ENCODE measurements around the gene SH3TC2. TPM values are rescaled to one million over a fixed set of nuclear protein-coding genes. Genes with fewer than 3 reads are reported as not detected.

SH3TC2 gene
- total RNA-seq, 1 donor from 2014 or later, result 2.5 TPM

DNA sequence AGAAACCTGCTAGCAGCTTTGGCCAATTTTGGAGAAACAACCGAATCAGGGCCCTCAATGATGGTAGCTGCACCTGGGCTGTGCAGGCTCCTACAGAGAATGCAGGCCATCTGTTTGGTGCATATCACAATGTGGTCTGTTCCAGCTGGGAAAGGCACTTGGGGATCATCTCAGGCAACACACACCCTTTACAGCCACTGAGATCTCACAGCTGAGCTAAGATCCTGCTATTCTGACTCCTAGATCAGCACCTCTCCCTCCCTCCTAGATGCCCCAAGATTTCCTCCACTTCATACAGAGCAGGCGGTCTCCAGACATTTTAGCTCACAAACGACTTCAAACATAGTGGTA, 100.7 kb downstream of the SH3TC2 start:
- intact Hi-C loops (cut with DNase I), result no loop called here
- no peak for DNase-seq (ENCODE audit: low spot score)

DNA sequence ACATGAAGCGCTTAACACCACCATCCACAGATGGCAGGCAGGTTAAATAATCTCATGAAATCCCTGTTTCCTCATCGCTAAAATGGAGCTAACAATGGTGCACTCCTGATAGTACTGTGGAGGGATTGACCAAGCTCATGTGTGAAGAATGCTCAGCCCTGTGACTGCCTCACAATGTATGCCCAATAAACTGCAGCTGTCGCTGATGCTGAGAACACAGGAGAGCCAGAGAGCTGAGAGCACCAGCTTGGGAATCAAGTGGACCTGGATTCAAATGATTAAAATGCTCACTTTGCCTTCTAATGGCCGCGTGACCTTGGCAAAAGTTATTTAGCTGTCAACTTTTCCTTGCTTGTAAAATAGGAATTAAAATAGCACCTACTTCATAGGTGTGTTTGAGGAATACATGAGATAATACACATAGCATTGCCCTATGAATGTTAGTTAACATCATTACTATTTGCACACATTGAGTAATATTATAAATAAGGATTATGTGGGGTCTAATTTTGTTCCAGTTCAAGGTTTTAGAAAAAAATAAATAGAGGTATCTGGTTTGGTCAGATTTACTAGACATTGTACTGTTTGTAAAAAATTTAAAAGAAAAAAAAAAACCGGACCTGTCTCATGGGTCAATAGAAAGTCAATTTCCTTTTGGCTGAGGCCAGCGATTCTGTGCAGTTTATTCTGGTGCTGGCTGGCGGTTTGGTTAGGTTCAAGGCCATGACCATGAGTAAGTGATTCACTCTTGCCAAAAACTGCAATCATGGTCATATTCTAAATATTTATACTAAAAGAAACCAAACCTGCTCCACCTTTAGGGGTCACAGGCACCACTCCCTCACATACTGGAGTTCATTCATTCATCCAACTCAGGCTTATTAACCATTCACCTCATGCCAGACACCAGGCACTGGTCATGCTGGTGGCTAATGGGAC, 101.3 kb downstream of the SH3TC2 start:
- intact Hi-C loops (cut with DNase I), result no loop called here

DNA sequence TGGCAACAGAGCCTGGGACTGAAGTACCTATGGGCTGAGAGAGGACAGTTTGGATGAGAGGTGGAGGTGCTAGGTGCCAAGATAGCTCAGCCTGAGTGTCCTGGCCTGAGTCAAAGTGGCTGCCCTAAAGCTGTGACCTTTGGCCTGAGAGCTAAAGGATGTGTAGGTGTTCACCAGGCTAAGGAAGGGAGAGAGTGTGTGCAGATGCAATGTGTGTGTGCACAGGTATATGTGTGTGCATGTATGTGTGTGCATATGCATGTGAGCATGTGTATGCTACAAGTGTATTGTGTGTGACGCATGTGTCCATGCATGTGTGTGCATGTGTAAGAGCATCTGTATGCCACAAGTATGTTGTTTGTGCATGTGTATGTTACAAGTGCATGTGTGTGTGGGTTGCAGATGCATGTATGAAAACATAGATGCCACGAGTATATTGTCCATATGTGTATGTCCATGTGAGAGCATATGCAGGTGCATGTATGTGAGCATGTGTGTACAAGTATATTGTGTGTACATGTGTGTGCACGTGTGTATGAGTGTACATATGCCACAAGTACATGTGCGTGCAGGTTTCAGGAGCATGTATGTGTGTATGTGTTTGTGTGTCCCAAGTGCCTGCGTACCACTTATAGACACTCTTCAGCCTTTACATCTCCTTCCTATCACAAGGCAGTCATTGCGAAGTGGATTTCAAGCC, 102.6 kb downstream of the SH3TC2 start:
- DNase-seq (ENCODE audit: low spot score), result no peak
- intact Hi-C loops (cut with DNase I), result no loop called here

More for the DNA sequence above, 101.3 kb downstream of the SH3TC2 start:
- no peak for DNase-seq (ENCODE audit: low spot score)

DNA sequence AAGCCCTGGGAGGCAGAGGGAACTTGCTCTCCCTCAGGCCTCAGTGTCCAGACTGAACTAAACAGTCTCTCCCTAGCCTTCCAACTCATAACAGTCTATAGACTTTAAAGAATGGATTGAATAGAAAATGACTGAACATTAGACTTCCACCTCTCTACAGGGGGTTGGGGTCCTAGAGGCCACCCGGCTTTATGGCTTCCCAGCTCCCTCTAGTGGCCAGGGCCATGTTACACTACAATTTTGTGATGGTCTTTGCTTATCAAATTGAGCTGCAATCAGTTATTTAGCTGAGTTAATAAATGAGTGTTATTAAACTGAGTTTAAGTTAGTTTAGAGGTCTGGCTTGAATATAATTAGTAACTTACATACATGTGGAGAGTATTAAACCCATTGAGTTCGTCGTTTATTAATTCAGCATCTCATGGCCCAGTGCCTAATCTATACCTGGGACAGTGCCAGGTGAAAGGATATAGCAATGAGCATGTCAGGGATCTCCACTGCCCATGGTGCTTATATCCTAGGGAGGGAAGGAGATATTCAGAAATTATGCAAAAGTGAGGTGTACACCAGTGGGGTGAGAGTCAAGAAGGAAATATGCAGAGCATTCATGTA, 105.2 kb downstream of the SH3TC2 start:
- intact Hi-C loops (cut with DNase I), result loop anchor here (5.0 kb wide), 1 partner anchor 215 kb away; no protein-coding TSS in a partner anchor

DNA sequence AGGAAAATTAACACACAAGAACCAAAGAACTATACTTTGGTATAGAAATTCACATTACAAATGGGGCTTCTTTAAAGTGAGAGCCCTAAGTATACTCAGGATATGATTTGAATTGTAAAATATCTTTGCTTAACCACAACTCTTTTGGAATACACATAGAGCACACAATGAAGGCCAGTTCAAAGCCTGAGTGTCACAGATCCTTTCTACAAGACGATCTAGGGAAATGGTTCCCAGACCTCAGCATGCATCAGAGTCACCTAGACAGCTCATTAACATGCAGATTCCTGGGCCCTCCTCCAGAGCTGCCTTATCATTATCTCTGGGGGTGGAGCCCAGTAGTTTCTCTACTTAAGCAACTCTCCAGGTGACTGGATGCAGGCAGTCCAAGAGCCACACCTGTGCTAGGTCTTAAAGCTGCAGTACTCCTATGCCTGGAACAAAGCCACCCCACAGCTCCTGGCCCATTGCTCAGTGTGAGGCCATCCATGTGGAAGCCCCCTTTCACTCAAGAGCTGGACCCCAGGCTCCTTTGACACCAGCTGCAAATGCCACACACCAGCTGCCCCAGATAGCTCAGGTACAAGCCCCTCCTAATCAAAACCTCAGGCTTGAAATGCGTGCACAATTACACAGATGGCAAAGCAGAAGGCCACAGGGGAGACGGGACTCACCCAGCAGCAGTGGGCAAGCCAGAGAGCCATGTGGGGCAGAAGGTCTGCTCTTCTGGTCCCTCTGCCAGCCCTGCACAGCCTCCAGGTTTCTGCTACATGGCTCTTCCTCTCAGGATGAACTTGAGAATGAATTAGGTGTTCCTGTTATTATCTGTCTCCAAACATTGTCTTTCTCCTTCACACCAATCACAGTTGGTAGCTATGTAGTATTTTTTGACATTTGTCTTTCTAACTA, 106.1 kb downstream of the SH3TC2 start:
- DNase-seq (ENCODE audit: low spot score), result no peak
- intact Hi-C loops (cut with DNase I), result loop anchor here (5.0 kb wide), 1 partner anchor 214 kb away; no protein-coding TSS in a partner anchor

More for the DNA sequence above, 105.2 kb downstream of the SH3TC2 start:
- DNase-seq (ENCODE audit: low spot score), result no peak

Small RNAs within 50 kb of the gene (microRNA-seq; reads per million reads assigned to microRNA genes)
- gene MIR584, result 58.7 reads per million, percentile 51 among the genes with 10 or more reads in this experiment

Other genes with a start within 250 kb of the SH3TC2 start
- 2.6 TPM for gene ADRB2, start 236.5 kb downstream of the SH3TC2 start, total RNA-seq
- 118 TPM for gene ABLIM3, start 78.4 kb upstream of the SH3TC2 start, total RNA-seq
- 55.2 TPM for gene AFAP1L1, start 208.8 kb upstream of the SH3TC2 start, total RNA-seq